Sigmoid colon (tissue), 3 donors: Measurements from ENCODE around the gene PPP1R15B.

Experiments used
- CTCF ChIP-seq, 4 experiments: fragments of 450-650 bp in 3 of 4; fragments of 200-600 bp in 1 of 4; IDR thresholded peaks; one replicate each; pipeline ENCODE4 v1.5.1; 2016 to 2019; ENCODE audit warnings: antibody characterized with exemption in 4 of 4, mild to moderate bottlenecking in 3 of 4, moderate library complexity in 2 of 4
- POLR2A ChIP-seq, 2 donors: fragments of 450-650 bp; IDR thresholded peaks; one replicate each; pipeline ENCODE4 v1.6.1; 2016; ENCODE audit warnings: antibody characterized with exemption in 2 of 2, mild to moderate bottlenecking in 2 of 2, moderate library complexity in 2 of 2

GRCh38 chr1:204408074-204408507 lies 3.5 kb downstream of the PPP1R15B start:
- TF ChIP-seq POLR2A (IDR thresholded peaks at IDR 0.05) (no peak), CTCF (IDR thresholded peaks at IDR 0.05) (no peak)
